Measurements from ENCODE around the gene CYP27A1. TPM values are rescaled to one million over a fixed set of nuclear protein-coding genes. Genes with fewer than 3 reads are reported as not detected.
"Not testable (repeated sequence)": the region's sequence is repeated elsewhere in the genome, so short reads cannot be mapped to it uniquely, and the experiment has no call there.

The CYP27A1 gene
- total and polyA plus RNA-seq, 4 donors, result 10.3 to 49.0 (median 15.3) TPM

DNA sequence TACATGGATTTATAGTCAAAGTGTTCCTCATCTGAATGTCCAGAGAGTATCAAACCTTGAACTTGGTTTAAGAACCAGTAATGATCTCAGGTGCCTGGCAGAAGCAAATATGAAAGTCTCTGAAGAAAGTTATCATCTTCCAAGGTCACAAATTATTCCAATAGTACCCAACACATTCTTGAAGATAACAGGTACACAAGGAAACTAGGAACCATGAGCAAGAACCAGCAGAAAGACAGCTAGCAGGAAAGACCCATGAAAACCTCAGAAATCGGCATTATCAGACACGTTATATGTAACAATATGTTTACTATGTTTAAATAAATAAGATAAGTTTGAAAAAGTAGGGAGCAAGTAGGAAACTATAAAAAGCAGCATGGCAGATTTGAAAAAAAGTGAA lies 55.5 kb downstream of the CYP27A1 start:
- WGBS (ENCODE audit: insufficient coverage), result no CpG with 5 or more reads among the region's 2 CpGs
- peaks cover 9% of the 10 kb centered on the region for H3K27me3 ChIP-seq (ENCODE audit: control insufficient read depth, insufficient read depth, low read length)
- no peak overlapping the region for H3K27ac ChIP-seq (ENCODE audit: low read depth, low read length)
- H3K4me1 ChIP-seq (ENCODE audit: control insufficient read depth, insufficient read depth, low read length), result no peaks in the 10 kb centered on the region
- DNase-seq (ENCODE audit: low read depth in 4 of 6, low spot score in 6 of 6), result no peak
- no peaks in the 10 kb centered on the region for H3K36me3 ChIP-seq (ENCODE audit: control insufficient read depth, insufficient read depth, low read length)
- H3K4me3 ChIP-seq (ENCODE audit: low read depth, low read length), result no peak overlapping the region
- H3K9me3 ChIP-seq (ENCODE audit: control insufficient read depth, insufficient read depth, low read length), result peaks cover 5% of the 10 kb centered on the region

DNA sequence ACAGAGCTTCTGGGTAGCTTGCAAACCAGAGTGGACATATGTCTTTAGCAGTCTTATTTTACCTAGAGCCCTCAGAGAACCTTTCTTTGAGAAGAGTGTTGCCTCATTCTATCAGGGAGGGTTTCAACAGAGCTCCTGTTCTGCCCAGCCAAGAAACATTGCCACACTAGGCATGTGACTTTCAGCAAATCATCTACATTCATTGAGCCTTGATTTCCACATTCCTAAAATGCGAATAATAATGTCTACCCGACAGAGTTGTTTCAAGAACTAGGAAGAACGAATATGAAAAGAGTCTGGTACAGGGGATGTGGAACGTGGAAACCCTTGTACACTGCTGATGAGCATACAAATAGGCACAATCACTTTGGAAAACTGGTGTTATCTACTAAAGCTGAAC lies 57.5 kb downstream of the CYP27A1 start:
- Histone ChIP-seq H3K27ac (ENCODE audit: low read depth, low read length) (no peak overlapping the region), H3K36me3 (ENCODE audit: control insufficient read depth, insufficient read depth, low read length) (no peaks in the 10 kb centered on the region), H3K27me3 (ENCODE audit: control insufficient read depth, insufficient read depth, low read length) (peaks cover 5% of the 10 kb centered on the region), H3K4me3 (ENCODE audit: low read depth, low read length) (no peak overlapping the region), H3K9me3 (ENCODE audit: control insufficient read depth, insufficient read depth, low read length) (peaks cover 5% of the 10 kb centered on the region), H3K4me1 (ENCODE audit: control insufficient read depth, insufficient read depth, low read length) (no peaks in the 10 kb centered on the region)
- no peak for DNase-seq (ENCODE audit: low read depth in 4 of 6, low spot score in 6 of 6)
- 60% methylated on average over 1 of the region's 4 CpGs for WGBS (ENCODE audit: insufficient coverage)

DNA sequence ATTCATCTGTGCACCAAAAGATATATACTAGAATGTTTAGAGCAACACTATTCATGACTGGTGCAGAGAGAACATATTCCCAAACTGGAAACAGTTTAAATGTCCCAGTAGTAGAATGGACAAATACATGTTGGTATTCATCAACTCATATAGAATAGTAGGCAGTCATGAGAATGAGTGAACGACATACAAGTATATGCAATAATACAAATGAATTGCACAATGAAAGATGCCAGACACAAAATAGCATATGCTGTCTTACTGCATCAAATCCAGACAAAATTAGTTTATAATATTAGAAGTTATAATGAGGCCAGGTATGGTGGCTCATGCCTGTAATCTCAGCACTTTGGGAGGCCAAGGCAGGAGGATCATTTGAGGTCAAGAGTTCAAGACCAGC lies 57.9 kb downstream of the CYP27A1 start:
- no CpG with 5 or more reads among the region's 1 CpG for WGBS (ENCODE audit: insufficient coverage)
- DNase-seq (ENCODE audit: low read depth in 4 of 6, low spot score in 6 of 6), result no peak
- Histone ChIP-seq H3K27me3 (ENCODE audit: control insufficient read depth, insufficient read depth, low read length) (peaks cover 5% of the 10 kb centered on the region), H3K27ac (ENCODE audit: low read depth, low read length) (no peak overlapping the region), H3K9me3 (ENCODE audit: control insufficient read depth, insufficient read depth, low read length) (peaks cover 5% of the 10 kb centered on the region), H3K4me3 (ENCODE audit: low read depth, low read length) (no peak overlapping the region), H3K36me3 (ENCODE audit: control insufficient read depth, insufficient read depth, low read length) (no peaks in the 10 kb centered on the region), H3K4me1 (ENCODE audit: control insufficient read depth, insufficient read depth, low read length) (no peaks in the 10 kb centered on the region)

DNA sequence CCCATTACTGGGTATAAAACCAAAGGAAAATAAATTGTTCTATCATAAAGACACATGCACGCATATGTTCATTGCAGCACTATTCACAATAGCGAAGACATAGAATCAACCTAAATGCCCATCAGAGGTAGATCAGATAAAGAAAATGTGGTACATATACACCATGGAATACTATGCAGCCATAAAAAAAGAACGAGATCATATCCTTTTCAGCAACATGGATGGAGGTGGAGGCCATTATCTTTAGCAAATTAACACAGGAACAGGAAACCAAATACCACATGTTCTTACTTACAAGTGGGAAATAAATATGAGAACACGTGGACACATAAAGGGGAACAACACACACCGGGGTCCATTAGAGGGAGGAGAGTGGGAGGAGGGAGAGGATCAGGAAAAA lies 62.4 kb downstream of the CYP27A1 start:
- not testable (repeated sequence) for H3K4me1 ChIP-seq (ENCODE audit: control insufficient read depth, insufficient read depth, low read length); DNase-seq (ENCODE audit: low read depth in 4 of 6, low spot score in 6 of 6); H3K27me3 ChIP-seq (ENCODE audit: control insufficient read depth, insufficient read depth, low read length); H3K27ac ChIP-seq (ENCODE audit: low read depth, low read length); H3K36me3 ChIP-seq (ENCODE audit: control insufficient read depth, insufficient read depth, low read length); H3K9me3 ChIP-seq (ENCODE audit: control insufficient read depth, insufficient read depth, low read length); H3K4me3 ChIP-seq (ENCODE audit: low read depth, low read length)
- WGBS (ENCODE audit: insufficient coverage), result no CpG with 5 or more reads among the region's 5 CpGs

DNA sequence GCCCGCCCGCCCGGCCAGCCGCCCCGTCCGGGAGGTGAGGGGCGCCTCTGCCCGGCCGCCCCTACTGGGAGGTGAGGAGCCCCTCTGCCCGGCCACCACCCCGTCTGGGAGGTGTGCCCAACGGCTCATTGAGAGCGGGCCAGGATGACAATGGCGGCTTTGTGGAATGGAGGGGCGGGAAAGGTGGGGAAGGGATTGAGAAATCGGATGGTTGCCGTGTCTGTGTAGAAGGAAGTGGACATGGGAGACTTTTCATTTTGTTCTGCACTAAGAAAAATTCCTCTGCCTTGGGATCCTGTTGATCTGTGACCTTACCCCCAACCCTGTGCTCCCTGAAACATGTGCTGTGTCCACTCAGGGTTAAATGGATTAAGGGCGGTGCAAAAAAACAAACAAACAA lies 65.0 kb downstream of the CYP27A1 start:
- H3K27me3 ChIP-seq (ENCODE audit: control insufficient read depth, insufficient read depth, low read length), result peaks cover 22% of the 10 kb centered on the region
- not testable (repeated sequence) for H3K36me3 ChIP-seq (ENCODE audit: control insufficient read depth, insufficient read depth, low read length); H3K27ac ChIP-seq (ENCODE audit: low read depth, low read length); H3K4me3 ChIP-seq (ENCODE audit: low read depth, low read length); H3K9me3 ChIP-seq (ENCODE audit: control insufficient read depth, insufficient read depth, low read length); H3K4me1 ChIP-seq (ENCODE audit: control insufficient read depth, insufficient read depth, low read length); DNase-seq (ENCODE audit: low read depth in 4 of 6, low spot score in 6 of 6)
- WGBS (ENCODE audit: insufficient coverage), result 74% methylated on average over 4 of the region's 18 CpGs

DNA sequence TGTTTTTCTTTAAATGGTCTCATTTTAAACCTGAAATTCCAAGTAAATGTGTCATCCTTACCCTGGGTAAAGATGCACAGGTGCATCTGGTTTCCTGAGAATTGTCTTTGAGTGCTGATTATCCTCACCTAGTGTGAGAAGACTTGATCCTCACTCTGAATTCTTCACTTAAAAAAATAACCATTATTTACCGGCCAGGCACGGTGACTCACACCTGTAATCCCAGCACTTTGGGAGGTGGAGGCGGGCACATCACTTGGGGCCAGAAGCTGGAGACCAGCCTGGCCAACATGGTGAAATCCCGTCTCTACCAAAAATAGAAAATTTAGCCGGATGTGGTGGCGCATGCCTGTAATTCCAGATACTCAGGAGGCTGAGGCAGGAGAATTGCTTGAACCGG lies 67.8 kb downstream of the CYP27A1 start:
- H3K27me3 ChIP-seq (ENCODE audit: control insufficient read depth, insufficient read depth, low read length), result peaks cover 49% of the 10 kb centered on the region
- peaks cover 5% of the 10 kb centered on the region for H3K4me1 ChIP-seq (ENCODE audit: control insufficient read depth, insufficient read depth, low read length)
- no peaks in the 10 kb centered on the region for H3K36me3 ChIP-seq (ENCODE audit: control insufficient read depth, insufficient read depth, low read length)
- DNase-seq (ENCODE audit: low read depth in 4 of 6, low spot score in 6 of 6), result no peak
- 89% methylated on average over 7 of the region's 7 CpGs for WGBS (ENCODE audit: insufficient coverage)
- no peak overlapping the region for H3K27ac ChIP-seq (ENCODE audit: low read depth, low read length)
- H3K4me3 ChIP-seq (ENCODE audit: low read depth, low read length), result no peak overlapping the region
- H3K9me3 ChIP-seq (ENCODE audit: control insufficient read depth, insufficient read depth, low read length), result no peaks in the 10 kb centered on the region

DNA sequence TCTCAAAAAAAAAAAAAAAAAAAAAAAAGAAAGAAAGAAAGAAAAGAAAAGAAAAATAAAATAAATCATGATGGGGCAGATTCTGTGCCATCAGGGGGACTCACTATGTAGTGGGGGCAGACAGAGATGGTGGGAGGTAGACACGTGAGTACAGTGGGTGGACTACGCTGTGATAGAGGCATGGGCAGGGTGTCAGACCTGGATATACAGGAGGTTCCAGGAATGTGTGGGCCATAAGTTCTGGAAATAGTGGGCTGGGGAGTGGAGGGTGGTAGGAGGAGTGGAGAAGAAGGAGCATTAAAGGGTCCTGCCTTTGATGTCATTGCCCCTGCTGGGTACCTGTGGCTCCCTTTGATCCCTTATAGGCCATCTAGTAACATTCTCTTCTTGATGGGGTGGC lies 68.8 kb downstream of the CYP27A1 start:
- Histone ChIP-seq H3K9me3 (ENCODE audit: control insufficient read depth, insufficient read depth, low read length) (no peaks in the 10 kb centered on the region), H3K27me3 (ENCODE audit: control insufficient read depth, insufficient read depth, low read length) (peaks cover 60% of the 10 kb centered on the region), H3K4me3 (ENCODE audit: low read depth, low read length) (no peak overlapping the region), H3K27ac (ENCODE audit: low read depth, low read length) (no peak overlapping the region), H3K4me1 (ENCODE audit: control insufficient read depth, insufficient read depth, low read length) (peaks cover 5% of the 10 kb centered on the region), H3K36me3 (ENCODE audit: control insufficient read depth, insufficient read depth, low read length) (no peaks in the 10 kb centered on the region)
- WGBS (ENCODE audit: insufficient coverage), result 78% methylated on average over 2 of the region's 2 CpGs
- no peak for DNase-seq (ENCODE audit: low read depth in 4 of 6, low spot score in 6 of 6)

DNA sequence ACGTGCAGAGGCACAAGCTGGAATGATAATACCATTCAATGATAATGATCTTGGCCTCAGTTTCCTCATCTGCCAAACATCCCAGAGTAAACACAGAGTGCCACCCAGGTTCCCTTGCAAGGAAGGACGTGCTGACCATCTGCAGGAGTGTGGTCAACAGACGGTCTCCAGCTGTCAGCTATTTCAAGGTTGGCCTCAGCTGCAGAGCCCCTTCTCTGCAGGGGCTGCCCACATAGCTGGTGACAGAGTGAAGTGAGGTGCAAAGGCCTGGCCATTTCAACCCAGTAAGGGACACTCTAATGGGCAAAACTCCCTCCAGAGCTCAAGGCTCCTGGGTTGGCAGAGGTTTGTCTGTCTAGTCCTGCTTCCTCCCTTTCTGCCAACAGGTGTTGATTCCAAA lies 69.3 kb downstream of the CYP27A1 start:
- no peak overlapping the region for H3K4me3 ChIP-seq (ENCODE audit: low read depth, low read length)
- no peak overlapping the region for H3K27ac ChIP-seq (ENCODE audit: low read depth, low read length)
- H3K4me1 ChIP-seq (ENCODE audit: control insufficient read depth, insufficient read depth, low read length), result peaks cover 5% of the 10 kb centered on the region
- no peaks in the 10 kb centered on the region for H3K9me3 ChIP-seq (ENCODE audit: control insufficient read depth, insufficient read depth, low read length)
- no peaks in the 10 kb centered on the region for H3K36me3 ChIP-seq (ENCODE audit: control insufficient read depth, insufficient read depth, low read length)
- H3K27me3 ChIP-seq (ENCODE audit: control insufficient read depth, insufficient read depth, low read length), result peaks cover 65% of the 10 kb centered on the region
- DNase-seq (ENCODE audit: low read depth in 4 of 6, low spot score in 6 of 6), result no peak
- WGBS (ENCODE audit: insufficient coverage), result 22% methylated on average over 1 of the region's 3 CpGs

DNA sequence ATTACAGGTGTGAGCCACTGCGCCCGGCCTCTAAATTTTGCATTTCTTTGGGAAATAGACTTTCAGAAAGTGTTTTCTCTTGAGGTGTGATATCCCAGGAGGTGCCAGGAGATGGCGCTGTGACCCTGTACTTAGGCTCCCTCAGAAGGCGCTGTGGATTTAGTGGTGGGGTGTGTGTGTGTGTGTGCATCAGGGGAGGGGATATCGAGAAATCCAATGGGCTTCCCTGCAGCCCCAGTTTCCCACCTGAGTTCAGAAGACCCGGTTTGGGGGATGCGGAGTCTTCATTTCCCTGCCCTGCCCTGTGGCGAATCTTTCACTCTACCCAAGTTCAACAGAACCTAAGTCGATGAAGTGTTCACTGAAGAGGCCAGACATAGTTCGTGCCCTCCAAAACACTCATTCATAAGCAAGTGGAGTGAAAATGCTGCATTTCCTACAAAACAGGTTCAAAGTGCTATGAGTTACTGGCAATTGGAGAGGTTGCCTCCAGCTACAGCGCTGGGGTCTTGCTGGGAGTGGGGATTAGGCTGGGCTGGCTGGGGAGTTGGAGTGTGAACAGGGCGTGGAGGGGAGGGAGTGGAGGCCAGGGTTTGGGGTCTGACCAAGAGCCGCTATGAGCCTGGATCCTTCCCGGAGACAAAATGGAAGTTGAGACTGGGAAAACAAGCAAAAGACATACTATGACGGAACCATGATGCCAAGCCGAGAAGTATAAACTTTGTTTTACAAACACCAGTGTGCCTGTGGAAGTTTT lies 71.1 kb downstream of the CYP27A1 start:
- peaks cover 12% of the 10 kb centered on the region for H3K4me1 ChIP-seq (ENCODE audit: control insufficient read depth, insufficient read depth, low read length)
- H3K27ac ChIP-seq (ENCODE audit: low read depth, low read length), result no peak overlapping the region
- no peaks in the 10 kb centered on the region for H3K36me3 ChIP-seq (ENCODE audit: control insufficient read depth, insufficient read depth, low read length)
- WGBS (ENCODE audit: insufficient coverage), result 20% methylated on average over 10 of the region's 16 CpGs
- no peaks in the 10 kb centered on the region for H3K9me3 ChIP-seq (ENCODE audit: control insufficient read depth, insufficient read depth, low read length)
- peaks cover 80% of the 10 kb centered on the region for H3K27me3 ChIP-seq (ENCODE audit: control insufficient read depth, insufficient read depth, low read length)
- peak in 2 of 6 donors; percentile 62 to 73 for DNase-seq (ENCODE audit: low read depth in 4 of 6, low spot score in 6 of 6)
- no peak overlapping the region for H3K4me3 ChIP-seq (ENCODE audit: low read depth, low read length)

DNA sequence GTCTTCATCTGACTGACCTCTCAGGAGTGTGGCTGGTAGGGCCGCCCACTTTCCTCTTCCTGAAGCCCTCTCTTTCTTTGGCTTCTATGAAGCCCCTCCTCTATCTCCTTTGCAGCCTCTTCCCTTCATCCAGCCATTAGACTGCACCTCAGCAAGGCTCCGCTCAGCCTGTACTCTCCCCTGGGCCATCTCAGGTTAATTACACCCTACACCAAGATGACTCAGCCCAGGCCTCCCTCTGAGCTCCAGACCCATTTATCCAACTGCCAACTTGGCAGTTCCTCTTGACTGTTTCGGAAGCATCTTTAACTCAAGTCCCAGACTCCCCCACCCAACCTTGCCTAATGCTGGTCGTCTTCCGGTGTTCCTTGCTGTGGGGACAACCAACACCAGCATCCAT lies 71.8 kb downstream of the CYP27A1 start:
- H3K9me3 ChIP-seq (ENCODE audit: control insufficient read depth, insufficient read depth, low read length), result no peaks in the 10 kb centered on the region
- peaks cover 81% of the 10 kb centered on the region for H3K27me3 ChIP-seq (ENCODE audit: control insufficient read depth, insufficient read depth, low read length)
- no peak overlapping the region for H3K27ac ChIP-seq (ENCODE audit: low read depth, low read length)
- no peak for DNase-seq (ENCODE audit: low read depth in 4 of 6, low spot score in 6 of 6)
- no peak overlapping the region for H3K4me3 ChIP-seq (ENCODE audit: low read depth, low read length)
- no peaks in the 10 kb centered on the region for H3K36me3 ChIP-seq (ENCODE audit: control insufficient read depth, insufficient read depth, low read length)
- WGBS (ENCODE audit: insufficient coverage), result 21% methylated on average over 5 of the region's 5 CpGs
- H3K4me1 ChIP-seq (ENCODE audit: control insufficient read depth, insufficient read depth, low read length), result peaks cover 15% of the 10 kb centered on the region
